GM21447 (cell line): ENCODE results near the gene PTPN1.
"Not testable (repeated sequence)": the region's sequence is repeated elsewhere in the genome, so short reads cannot be mapped to it uniquely, and the experiment has no call there.

Experiments
- ATAC-seq: cut with Tn5 transposase; IDR thresholded peaks from one replicate; pipeline ENCODE4 v1.9.1; 2021; ENCODE audit not compliant: unreplicated experiment

PTPN1 gene

DNA sequence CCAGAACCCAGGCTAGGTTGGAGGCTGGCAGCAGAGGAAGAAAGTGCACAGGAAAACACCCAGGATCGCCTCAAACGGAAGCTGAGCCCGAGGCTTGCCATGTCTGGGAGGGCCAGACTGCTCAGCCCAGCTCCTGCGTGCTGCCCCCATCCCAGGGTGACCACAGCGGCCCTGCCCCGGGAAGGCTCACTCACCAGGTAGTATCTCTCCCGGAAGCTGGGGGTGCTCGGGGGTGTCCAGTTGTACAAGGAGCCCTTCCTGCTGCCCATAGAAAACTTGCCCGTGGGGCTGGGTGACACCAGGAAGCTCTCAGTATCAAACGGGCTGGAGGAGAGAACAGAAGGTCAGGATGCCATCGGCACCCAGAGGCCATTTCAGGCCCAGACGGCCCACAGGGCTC is 94.3 kb downstream of the PTPN1 start:
- no peak for ATAC-seq

DNA sequence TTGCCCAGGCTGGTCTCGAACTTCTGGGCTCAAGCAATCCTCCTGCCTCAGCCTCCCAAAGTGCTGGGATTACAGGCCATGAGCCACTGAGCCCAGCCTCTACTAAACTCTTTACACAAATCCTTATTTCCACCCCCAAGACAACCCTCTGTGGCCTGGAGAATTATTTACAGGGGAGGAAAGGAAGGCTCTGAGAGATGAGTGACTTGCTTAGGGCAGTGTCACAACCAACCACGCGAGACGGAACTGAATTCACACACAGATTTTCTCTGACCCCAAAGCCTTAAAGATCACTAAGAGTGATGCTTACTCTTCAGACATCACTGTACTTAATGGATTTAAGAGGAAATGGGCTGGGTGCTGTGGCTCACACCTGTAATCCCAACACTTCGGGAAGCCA is 95.0 kb downstream of the PTPN1 start:
- no peak for ATAC-seq

DNA sequence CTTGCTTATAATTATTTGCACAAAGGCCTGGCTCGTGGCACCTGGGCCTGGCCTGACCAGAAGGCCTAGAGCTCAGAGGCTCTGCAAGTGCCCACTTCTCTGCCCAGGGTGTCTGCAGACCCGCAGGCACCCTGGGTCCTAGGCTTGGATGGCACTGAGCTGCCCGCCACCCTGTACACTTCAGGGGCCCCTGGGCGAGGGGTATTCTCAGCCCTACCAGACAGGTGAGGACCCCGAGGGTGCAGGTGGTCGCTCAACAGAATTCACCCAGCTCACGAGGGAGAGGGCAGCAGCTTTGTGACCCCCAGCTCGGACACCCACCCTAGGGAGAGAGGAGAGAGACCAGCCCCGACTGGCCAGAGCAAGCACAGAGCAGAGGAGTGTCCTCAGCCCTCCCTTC is 97.3 kb downstream of the PTPN1 start:
- no peak for ATAC-seq

DNA sequence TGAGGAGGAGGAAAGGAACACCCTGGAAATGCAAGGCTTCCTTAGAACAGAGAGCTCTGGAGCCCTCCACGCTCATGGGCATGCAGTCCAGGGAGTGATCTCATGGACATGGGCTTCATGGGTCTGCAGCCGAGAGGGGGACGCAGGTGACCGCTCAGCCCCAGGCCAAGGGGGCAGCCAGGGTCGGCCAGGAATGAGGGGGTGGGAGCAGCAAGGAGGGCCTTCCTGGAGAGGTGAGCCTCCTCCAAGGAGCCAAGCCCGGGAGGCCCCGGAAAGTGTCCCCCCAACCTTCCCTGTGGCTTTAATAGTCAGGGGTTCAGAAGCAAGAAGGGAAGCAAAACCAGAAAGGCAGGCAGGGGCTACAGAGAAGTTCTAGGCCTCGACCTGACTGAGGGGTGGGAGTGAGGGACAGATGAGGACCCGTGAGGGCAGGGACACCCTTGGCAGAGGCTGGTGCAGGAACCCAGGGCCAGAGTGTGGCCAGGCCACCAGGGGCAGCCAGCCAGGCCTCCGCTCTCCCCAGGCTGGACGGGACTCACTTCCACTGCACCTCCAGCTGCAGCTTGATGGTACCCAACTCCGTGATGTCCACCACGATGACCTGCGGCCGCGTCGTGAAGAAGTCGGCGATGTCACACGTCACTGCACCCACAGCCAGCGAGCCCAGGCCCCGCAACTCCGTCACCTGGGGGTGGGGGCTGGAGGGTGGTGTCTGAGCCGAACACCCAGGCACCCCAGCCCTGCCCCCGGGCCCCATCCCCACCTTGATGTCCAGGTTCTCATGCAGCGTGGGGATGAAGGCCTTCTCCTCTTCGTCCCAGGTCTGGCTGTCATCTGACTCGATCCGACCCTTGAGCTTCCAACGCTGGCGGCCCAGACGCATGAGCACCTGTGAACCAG is 97.9 kb downstream of the PTPN1 start:
- ATAC-seq: no peak

DNA sequence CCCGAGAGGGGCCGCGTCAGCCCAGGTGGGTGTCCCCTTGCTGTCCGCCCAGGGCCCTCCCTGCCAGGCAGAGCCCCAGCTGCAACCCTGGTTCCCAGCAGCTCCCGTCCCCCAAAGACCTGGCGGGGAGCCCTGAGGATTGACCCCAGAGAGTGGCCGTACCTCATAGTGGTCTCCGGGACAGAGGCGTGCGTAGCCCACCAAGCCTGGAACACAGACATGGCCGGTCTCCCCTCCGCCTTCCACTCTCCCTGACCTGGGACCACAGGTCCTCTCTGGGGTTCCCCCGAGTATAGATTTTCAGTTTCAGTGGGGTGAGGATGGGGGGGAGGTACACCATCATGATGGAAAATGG is 98.5 kb downstream of the PTPN1 start:
- no peak for ATAC-seq

DNA sequence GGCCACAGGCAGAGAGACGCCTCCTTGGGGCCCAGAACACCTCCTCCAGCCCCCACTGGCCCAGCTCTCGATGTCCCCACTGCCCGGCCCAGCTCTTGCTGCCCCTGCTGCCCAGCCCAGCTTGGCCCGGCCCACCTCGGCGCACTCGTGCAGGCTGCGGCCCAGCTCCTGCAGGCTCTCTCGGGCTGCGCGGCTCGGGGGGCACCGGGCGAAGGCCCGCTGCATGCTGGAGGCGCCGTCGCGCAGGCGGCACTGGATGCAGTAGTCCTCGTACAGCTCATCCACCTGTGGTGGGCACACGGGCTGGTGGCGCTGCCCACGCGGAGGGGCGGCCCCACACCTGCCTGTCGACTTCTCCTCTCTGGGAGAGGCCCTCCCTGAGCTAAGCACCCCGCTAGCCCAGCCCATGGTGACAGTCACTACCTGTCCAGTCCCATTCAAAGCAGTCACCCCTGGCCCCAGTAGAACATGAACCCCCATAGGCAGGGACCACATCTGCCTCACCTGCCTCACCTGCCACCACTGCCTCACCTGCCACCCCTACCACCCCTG is 99.3 kb downstream of the PTPN1 start:
- ATAC-seq: no peak

DNA sequence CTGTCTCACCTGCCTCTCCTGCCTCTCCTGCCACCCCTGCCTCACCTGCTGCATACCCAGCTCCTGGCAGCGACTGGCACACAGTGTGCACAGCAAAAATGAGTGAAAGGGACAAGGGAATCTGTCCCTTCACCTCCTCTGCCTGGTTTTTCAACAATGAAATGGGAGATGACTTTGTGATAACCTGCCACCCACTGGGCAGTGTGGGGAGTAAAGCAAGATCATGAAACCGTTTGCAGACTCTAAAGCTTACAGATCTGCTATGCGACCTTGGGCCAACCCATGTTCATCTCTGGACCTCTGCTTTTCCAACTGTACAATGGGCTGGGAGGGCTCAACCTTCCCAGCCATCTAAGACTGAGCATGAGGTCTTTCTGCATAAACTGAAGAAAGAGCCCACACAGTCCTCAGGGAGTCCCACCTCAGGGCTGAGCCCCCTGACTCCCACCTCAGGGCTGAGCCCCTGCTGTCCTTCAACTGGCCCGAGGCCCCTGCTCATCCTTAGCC is 100.1 kb downstream of the PTPN1 start:
- ATAC-seq: no peak

DNA sequence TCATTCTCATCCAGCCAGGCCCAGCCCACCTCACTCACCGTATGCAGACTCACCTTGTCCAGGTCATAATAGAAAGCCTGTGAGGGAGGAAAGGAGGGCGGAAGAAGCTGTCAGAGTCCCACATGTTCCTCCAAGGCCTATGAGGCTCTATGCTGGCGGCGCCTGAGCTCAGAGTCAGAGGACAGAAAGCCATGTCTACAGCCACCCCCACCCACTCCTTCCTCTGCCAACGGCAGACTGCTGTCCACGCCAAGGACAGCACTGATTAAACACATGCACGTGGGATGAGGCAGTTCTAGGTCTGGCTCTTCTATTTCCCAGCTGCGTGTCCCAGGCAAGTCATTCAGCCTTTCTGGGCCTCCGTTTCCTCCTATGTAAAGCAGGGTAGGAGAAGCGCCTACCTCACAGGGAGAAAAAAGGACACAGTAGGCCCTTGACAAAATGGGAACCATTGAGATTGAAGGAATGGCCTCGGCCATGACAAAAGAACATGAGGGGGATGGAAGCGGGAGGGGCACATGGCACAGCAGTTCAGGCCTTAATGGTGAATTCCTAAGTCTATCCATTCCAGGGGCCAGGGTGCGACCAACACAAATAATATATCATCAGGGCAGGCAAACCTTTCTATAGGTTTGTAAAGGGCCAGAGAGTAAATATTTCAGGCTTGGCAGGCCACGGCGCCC is 101.1 kb downstream of the PTPN1 start:
- ATAC-seq: no peak

DNA sequence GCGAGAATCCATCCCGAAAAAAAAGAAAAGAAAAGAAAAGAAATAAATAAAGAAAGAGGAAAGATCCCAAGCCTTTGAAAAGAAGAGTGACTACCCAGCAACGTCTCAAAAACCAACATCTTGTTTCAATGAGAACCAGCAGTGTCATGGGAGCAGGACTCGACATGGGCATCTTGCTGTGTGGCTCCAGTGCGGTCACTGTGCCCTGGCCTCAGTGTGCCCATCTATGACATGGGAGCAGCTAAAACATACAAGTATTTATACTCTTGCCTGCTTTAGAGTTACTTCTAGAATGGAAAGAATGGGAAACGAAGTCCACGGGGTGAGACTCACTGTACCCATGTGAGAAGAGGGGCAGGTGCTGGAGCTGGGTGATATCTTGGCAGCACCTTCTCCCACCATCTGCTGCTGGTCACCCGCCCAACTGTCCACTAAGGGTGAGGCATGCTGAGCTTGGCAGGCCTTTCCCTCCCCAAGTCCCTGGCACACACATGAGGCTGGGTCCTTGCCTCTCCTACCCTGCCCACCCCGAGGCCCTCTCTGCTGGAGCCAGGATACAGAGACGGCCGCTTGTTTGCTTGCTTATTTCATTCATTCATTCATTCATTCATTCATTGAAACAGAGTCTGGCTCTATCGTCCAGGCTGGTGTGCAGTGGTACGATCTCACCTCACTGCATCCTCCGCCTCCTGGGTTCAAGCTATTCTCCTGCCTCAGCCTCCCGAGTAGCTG is 103.4 kb downstream of the PTPN1 start:
- ATAC-seq: no peak

DNA sequence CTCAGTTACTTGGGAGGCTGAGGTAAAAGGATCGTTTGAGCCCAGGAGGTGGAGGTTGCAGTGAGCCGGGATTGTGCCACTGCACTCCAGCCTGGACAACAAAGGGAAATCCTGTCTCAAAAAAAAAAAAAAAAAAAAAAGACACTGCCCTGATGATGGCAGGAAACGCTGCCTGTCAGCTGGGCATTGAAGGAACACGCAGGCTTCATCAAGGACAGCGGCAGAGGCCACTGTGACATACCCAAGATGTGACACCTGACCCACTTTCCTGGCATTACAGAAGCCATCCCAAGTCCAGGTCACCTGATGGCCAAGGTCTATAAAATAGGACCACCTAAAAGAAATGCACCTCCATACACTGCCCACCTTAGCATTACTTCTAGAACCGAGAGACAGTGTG is 105.2 kb downstream of the PTPN1 start:
- ATAC-seq: no peak

DNA sequence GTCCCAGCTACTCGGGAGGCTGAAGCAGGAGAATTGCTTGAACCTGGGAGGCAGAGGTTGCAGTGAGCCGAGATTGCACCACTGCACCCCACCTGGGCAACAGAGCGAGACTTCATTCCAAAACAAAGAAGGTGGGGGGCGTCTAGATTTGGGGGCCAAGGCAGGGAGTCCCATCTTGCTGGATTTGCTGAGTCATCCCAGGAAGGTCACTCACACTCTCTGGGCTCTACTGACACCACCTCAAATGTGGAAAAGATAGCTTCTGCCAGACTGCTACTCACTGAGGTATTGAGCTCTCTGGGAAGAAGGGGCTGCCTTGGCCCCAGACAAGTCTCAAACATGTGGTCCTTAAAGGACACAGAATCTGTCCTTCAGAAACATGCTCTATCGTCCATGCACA is 106.8 kb downstream of the PTPN1 start:
- no peak for ATAC-seq

DNA sequence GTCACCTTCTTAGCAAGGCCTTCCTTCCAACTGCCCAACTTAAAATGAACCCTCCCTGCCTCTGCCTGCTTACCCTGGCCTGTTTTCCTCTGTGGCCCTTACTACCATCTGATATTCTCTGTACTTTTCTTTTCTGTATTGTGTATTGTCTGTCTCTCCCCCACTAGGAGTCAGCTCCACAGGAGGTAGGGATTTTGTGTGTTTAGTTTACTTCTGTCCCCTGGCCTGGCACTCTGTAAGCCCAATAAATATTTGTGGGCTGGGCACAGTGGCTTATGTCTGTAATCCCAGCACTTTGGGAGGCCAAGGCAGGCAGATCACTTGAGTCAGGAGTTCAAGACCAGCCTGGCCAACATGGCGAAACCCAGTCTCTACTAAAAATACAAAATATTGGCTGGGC is 108.4 kb downstream of the PTPN1 start:
- no peak for ATAC-seq

DNA sequence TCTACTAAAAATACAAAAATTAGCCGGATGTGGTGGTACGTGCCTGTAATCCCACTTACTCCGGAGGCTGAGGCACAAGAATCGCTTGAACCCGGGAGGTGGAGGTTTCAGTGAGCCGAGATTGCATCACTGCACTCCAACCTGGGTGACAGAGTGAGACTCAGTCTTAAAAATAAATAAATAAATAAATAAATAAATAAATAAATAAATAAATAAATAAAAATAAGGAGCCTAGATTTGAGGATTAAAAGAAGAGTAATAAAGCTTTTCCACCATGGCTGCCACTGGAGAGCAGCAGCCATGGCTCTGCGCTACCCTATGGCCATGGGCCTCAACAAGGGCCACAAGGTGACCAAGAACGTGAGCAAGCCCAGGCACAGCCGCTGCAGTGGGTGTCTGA is 110.3 kb downstream of the PTPN1 start:
- not testable (repeated sequence) for ATAC-seq

DNA sequence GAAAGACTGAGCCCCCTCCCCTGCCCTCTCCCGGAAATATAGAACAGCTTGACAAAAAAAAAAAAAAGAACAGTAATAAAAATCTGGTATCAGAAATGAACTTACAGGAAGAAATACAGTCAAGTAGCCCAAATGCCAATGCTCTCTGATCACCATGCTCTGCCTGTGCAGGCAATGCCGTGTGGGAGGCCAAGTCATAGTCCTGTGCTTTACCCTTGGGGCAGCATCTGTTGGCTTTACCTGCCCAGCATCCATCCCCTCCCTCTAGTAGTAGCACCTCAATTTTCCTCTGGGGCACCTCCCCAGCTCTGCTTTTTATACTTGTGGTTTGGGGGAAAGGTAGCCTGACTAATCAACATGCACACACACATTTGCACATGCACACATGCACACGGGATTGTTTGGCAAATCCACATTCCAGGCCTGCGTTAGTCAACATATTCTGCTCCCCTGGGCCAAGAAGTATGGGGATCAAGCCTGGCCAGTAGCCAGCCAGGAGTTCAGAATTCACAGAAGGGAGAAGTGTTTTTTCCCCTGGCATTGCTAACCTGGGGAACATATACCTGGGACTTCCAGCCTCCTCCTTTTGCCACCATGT is 111.0 kb downstream of the PTPN1 start:
- ATAC-seq: no peak

DNA sequence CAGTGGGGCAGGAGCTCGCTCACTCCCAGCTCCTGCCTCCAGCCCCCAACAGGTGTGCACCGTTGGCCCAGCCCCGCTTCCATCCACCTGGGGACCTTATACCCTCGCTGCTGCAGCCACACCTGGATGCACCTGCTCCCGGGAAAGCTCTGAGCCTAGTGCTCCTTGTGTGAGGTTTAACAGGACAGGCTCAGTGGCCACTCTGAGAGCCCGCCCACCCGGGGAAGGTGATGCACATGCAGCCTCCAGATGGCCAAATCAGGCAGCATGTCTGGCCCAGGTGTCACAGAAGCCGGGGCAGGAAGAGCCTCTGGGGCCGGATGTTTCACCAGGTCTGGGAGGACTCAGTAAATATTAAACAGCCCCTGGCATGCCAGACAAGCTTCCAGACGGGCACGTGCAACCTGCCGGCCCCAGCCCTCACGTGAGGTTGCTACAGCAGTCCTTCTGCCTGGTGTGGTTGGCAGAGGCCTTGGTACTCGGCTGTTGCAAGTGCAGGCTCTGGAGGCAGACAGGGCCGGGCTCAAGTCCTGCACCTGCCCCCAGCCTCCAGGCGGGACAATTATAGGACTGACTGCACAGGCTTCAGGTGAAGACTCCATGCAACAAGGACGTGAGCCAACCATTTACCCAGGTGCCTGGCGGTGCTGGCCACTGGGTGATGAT is 114.3 kb downstream of the PTPN1 start:
- no peak for ATAC-seq

DNA sequence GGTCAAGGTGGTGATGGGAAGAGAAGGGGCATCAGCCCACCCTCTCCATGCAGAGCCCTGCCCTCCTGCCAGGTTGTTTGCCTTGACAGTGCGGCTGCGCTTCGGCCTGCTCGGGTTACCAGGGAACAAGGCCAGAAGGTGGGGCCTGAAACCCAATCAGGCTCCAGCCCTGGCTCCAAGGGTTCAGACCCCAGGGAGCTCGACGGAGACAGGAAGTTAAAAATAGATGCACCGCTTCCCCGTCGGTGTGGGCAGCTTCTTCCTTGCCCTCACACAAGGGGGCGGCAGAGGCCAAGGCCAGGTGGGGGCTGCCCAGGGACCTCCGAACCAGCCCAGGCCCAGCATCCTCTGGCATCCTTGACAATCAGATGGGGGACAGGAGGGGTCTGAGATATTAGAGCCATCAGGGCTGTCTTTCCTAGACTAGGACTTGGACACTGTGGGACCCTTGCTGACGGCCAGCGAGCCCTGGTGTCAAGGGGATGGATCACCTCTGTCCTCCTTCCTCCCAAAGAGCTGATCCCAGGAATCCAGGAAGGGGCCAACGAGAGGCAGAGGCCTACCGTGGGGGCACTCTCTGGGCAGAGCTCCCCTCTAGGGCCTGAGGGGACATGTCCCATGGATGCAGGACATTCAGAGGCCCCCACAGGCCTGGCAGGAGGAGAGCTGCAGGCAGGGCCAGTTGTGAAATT is 115.9 kb downstream of the PTPN1 start:
- no peak for ATAC-seq

DNA sequence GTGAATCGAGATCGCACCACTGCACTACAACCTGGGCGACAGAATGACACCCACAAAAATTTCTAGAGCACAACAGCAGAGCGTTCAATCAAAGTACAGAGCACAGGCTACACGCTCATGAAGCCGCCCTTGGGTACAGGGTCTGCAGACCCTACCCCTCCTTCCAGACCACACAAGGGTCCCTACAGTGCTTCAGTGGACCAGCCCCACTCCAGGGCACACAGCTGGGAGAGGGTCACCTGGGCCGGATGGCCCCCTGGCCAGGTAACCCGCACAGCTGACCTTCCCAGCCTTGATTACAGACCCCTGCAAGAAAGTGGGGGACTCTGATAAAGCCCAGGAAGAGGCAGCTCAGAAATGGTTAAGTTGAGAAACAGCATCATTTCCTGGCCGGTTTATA is 117.6 kb downstream of the PTPN1 start:
- ATAC-seq: no peak

DNA sequence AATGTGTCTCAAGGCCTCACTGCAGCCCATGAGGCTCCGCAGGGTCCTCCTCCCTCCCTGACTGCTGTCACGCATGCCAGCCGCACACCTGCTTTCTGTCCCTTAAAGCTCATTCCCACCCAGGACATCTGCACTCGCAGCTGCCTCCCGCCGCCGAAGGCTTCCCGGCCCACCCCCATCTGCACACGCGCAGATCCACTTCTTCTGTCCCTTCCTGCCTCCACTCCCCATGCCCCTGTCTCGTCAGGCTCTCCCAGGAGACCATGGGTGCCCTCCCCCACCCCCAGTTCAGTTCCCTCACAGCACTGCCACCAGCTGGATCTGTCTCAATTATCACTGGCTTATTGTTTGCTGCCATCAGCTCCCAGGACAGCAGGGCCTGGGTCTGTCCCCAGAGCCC is 118.1 kb downstream of the PTPN1 start:
- ATAC-seq: no peak

DNA sequence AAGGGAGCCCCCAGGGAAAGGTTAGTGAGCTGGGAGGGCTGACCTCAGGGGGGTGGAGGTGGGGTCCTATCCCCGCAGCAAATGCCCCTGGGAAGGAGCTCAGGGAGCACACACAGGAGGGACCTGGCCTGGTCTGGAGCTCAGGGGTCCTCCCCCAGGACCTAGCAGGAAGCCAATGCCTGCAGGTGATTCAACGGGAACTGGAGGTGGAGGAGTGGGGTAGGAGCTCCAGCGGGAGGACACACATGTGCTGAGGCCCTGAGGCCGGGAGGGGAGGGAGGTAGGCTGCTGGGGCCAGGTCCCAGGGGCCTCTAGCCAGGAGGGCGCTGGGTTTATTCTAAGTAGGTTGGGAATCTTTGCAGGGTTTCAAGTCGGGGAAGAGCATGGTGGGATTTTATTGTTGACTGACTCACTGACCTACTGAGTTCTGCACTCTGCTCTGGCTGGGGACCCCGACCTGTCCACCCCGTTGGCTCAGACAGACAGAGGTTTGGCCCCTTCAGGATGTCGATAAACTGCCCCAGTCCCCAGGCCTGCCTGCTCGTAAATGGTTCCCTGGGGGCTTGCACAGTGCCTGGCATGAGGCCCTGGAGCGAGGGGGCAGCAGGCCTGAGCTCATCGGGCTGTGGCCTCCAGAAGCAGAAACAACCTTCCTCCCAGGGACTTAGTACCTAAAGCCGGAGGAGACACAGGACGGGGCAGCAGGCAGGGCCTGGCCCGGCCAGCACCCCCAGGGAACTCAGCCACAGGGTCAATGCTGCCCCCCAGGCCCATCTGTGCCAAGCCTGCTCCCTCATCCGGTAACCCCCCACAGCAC is 118.9 kb downstream of the PTPN1 start:
- no peak for ATAC-seq
